ENCODE data around the gene VEPH1.

Gene VEPH1

DNA sequence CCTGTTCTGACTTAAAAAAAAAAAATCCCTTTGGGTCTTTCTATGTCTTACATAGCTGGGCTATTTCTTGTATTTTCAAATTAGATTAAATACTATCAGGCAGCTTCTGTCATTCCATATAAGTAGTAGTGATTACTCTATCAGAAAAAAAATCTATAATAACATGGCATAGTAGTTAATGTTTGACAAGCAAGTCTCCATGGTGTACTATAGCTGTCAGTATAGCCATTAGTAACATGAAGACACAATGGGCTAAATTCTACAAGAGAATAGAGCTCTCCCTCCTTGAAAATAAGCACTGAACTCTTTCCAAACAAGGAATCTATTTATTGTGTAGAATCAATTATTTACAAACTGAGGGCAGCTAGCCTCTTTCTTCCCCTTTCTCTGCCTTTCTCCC lies 19.4 kb upstream of the VEPH1 start:
- no peak for DNase-seq

DNA sequence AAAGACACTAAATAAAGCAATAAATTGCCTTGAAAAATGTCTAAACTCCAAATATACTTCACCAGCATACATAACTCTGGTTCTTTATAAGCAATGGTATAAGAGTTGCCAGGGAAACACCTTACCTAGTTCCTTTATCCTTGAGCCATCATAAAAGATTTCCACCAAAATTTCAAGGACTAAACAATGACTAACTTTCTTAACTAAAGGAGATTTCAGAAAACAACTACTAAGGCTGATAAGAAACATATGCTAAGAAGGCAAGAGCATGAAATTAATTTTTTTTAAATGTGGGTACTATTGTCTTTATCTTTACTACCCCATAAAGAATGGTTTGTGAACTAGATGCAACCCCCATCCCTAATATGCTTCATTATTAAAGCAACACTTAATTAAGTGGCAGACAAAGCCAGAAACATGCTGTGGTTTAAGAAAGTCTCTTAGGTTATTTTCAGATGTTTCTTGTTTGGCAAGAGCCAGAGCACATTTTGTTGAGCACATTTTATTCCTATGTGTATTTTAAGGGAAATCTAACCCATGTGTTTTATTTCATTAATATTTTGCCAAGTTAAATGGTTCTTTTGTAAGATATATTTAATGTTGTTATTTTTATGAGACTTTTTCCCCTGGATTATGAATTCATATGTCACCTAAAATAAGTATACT lies 17.4 kb upstream of the VEPH1 start:
- no peak for DNase-seq

GRCh38 chr3:157518881-157519280 lies 15.7 kb upstream of the VEPH1 start:
- DNase-seq: no peak

GRCh38 chr3:157516928-157517327 lies 13.7 kb upstream of the VEPH1 start:
- DNase-seq: no peak

DNA sequence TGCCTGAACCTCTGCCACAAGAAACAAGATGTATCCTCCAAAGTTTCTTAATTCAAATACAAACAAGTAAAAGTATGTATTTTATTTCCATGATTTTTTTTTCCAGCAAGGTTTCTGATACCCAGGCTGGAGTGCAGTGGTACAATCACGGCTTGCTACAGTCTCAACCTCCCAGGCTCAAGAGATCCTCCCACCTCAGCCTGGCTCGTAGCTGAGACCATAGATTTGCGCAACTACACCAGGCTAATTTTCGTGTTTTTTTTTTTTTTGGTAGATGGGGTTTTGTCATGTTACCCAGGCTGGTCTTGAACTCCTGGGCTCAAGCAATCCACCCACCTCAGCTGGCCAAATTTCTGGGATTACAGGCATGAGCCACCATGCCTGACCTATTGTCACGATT lies 12.2 kb upstream of the VEPH1 start:
- no peak for DNase-seq

GRCh38 chr3:157514371-157514895 lies 11.2 kb upstream of the VEPH1 start:
- no peak for DNase-seq

DNA sequence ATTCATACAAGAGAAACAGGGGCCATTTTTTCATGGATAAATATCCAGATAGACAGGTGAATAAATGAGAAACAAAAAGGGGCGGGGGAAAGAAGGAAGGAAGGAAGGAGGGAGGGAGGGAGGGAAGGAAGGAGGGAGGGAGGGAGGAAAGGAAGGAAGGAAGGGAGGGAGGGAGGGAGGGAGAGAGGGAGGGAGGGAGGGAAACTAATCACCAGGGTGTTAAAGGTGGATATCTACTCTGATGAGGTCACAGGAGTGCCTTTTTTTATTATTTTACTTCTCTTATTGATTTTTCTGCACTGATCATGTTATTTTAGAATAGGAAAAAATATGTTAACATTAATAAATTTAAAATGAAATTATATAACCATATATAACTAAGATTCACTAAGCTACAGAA lies 10.4 kb upstream of the VEPH1 start:
- DNase-seq: no peak

- no peak for DNase-seq
These were observed 9.3 kb upstream of the VEPH1 start for GRCh38 chr3:157512534-157512933.

DNA sequence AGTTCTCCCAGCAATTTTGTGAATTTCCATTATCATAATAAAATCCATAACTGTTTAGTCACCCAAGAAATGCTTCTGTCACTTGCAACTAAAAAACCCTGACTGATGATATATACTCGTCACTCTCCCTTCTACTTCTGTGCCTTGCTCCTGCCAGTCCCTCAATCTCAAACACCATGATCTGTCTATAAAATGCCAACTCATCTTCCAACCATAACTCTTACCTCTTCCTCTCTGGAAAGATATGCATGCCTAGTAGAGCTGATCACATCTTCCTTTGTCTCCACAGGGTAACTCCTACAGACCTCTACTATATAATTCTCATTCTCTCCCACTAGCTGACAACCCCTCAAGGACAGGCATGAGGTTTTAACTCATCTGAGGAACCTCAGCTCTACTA lies 5.2 kb upstream of the VEPH1 start:
- DNase-seq: no peak

DNA sequence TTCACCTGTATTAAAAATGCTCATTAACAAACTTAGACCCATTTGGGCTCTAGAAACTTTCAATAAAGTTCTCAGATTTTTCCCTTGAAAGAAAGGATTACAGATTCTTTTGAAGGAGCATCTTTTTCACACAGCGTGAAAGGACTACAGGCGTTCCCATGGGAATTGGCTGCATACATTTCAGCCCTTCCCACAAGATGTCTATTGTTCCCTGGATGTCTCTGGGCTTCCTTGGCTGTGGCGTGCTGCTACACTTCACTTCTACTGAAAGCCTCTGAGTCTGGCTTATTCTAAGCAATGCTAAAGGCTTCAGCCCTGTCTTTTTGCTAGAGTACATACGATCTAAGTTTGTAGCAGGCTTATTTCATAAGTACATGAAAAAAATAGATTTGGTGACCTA lies 1.4 kb downstream of the VEPH1 start:
- no peak for DNase-seq

- no peak for DNase-seq
These were observed 3.0 kb downstream of the VEPH1 start for GRCh38 chr3:157500232-157500631.

- DNase-seq: peak; percentile 5
These were observed 3.8 kb downstream of the VEPH1 start for GRCh38 chr3:157499342-157499963.

DNA sequence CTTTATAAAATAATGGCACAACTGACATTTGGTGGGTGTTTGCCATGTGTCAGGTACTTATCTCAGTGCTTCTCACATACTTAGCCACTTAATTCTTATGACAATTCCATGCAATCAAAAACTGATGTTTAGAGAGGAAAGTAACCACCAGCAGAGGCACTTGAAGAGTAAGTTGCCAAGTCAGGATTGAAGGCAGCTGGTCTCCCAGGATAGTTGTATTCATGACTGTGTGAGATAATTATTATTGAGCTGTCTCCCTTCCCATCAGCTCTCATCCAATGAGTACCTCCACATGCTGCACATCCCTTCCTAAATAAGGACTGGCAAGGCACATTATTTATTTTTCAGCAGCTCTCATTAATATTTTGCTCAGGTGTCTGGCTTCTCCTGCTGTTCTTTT lies 4.8 kb downstream of the VEPH1 start:
- no peak for DNase-seq

- no peak for DNase-seq
These were observed 7.4 kb downstream of the VEPH1 start for GRCh38 chr3:157495846-157496245.

GRCh38 chr3:157494581-157495281 lies 8.5 kb downstream of the VEPH1 start:
- no peak for DNase-seq

DNA sequence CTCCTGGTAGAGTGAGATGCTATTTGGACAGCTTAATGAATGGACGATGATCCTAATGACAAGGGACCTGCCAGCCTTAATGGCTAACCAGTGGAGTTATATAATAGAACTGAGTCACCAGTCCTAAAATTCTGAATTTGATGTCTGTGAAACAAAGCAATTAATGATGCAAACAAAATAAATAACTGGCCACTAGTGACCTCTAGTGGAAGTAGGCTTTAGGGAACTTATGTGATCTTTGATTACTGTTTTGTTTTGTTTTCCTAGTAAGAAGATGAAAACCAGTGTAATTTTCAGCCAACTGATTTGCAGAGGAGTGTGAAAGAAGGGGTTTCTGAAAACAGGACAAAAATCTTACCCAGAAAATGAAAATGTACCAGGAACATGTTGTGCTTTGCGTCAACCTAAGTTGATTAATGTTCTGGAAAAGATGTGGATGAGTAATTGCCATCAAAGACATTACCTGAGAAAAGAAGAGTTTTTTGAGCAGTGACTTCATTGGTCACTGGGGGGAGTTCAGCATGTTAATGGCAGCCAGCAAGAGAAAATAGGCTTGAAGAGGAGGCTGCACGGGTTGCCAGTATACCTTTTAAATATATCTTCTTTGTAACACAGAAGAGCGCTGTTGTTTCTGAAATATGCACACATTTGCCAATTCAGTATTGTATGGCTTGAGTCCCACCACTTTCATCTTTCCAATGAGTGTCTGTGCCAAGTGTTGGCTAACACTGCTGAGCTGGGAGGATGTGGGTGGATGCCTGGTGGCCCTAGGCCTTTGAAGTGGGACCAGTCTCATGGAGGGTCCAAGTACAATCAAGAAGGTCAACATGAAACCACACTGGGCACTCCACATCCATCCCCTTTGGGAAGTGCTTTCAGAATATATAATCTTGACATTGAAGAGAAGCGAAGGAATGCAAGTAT lies 9.3 kb downstream of the VEPH1 start:
- DNase-seq: no peak

GRCh38 chr3:157491136-157491535 lies 12.1 kb downstream of the VEPH1 start:
- DNase-seq: no peak

DNA sequence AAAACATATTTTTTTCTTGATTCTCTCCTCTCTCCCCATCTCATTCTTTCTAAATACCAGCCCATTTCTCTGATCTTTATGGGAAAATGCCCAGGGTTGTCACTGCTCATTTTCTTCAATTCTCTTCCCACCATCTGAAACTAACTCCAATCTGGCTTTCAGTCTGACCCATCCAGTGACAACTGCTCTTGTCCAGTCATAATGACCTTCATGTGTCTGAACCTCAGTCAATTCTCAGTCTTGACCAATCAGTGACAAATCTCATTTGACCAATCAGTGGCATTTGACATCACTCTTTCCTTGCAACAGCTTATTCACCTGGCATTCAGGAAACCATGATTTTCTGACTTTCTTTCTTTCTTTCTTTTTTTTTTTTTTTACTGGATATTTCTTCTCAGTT lies 15.1 kb downstream of the VEPH1 start:
- no peak for DNase-seq

DNA sequence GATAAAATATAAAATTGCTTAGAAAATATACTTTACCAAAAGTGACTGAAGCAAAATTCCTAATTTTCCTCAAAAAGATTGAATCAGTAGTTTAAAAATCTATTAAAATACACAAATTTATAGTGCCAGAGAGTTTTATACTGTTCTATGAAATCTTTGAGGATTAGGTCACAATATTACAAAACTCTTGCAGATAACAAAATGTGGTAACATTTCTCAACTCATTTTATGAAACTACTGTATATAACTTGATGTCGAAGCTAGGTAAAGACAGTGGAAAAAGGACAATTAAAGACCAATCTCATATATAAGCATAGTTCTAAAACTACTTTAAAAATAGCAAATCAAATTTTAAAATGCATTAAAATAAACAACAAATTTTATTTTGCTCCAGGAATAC lies 15.9 kb downstream of the VEPH1 start:
- no peak for DNase-seq

GRCh38 chr3:157479464-157480243 lies 23.6 kb downstream of the VEPH1 start:
- DNase-seq: no peak

- no peak for DNase-seq
These were observed 25.8 kb downstream of the VEPH1 start for GRCh38 chr3:157477441-157477840.

GRCh38 chr3:157475921-157476414 lies 27.2 kb downstream of the VEPH1 start:
- DNase-seq: no peak

All from stimulated activated CD4-positive, alpha-beta T cell treated with anti-CD3 and anti-CD28 coated beads, Interleukin-15, amount 100 ng/mL, for 24 hours (primary cell).